Esophagus squamous epithelium (tissue), 4 donors: ENCODE data around the gene RNF32.

Source experiments
- CTCF ChIP-seq, 6 experiments: fragments of 450-650 bp in 4 of 6; fragments of 200-600 bp in 2 of 6; sonication (generic) in 2 of 6; IDR thresholded peaks; one replicate each; pipeline ENCODE4 v1.5.1; 2016 to 2019; ENCODE audit warnings: antibody characterized with exemption in 6 of 6, mild to moderate bottlenecking in 4 of 6, moderate library complexity in 4 of 6
- POLR2A ChIP-seq, 4 donors: fragments of 450-650 bp; IDR thresholded peaks; one replicate each; pipeline ENCODE4 v1.6.1; 2017; ENCODE audit warnings: antibody characterized with exemption in 4 of 4, mild to moderate bottlenecking in 4 of 4, moderate library complexity in 3 of 4

GRCh38 chr7:156610601-156611000 lies 30.0 kb upstream of the RNF32 start:
- TF ChIP-seq CTCF (IDR thresholded peaks at IDR 0.05) (no peak), POLR2A (IDR thresholded peaks at IDR 0.05) (no peak)
